ENCODE measurements around the gene MUS81.
"Not testable (repeated sequence)": the region's sequence is repeated elsewhere in the genome, so short reads cannot be mapped to it uniquely, and the experiment has no call there.

MUS81 gene

GRCh38 chr11:65848693-65849092, 11.5 kb upstream of the MUS81 start:
- not testable (repeated sequence) for DNase-seq

GRCh38 chr11:65849366-65849765, 10.9 kb upstream of the MUS81 start:
- DNase-seq: no peak

- DNase-seq: no peak
Measured at GRCh38 chr11:65849771-65850216, 10.4 kb upstream of the MUS81 start.

- DNase-seq: no peak
Measured at GRCh38 chr11:65850217-65851082, 9.8 kb upstream of the MUS81 start.

GRCh38 chr11:65851083-65851579, 9.1 kb upstream of the MUS81 start:
- peak in 1 of 2 donors; percentile 27 for DNase-seq

- no peak for DNase-seq
Measured at GRCh38 chr11:65851811-65852507, 8.3 kb upstream of the MUS81 start.

GRCh38 chr11:65852508-65853245, 7.6 kb upstream of the MUS81 start:
- DNase-seq: no peak

- DNase-seq: no peak
Measured at GRCh38 chr11:65853246-65853979, 6.8 kb upstream of the MUS81 start.

- no peak for DNase-seq
Measured at GRCh38 chr11:65854161-65854592, 6.1 kb upstream of the MUS81 start.

GRCh38 chr11:65854852-65855837, 5.1 kb upstream of the MUS81 start:
- DNase-seq: no peak

- DNase-seq: no peak
Measured at GRCh38 chr11:65855927-65856363, 4.3 kb upstream of the MUS81 start.

- peak; percentile 82 to 85 for DNase-seq
Measured at GRCh38 chr11:65856689-65857499, 3.3 kb upstream of the MUS81 start.

GRCh38 chr11:65857500-65857852, 2.8 kb upstream of the MUS81 start:
- DNase-seq: peak; percentile 42 to 63

GRCh38 chr11:65857853-65858680, 2.2 kb upstream of the MUS81 start, which contains the start of gene CFL1:
CFL1 (minus strand) TSS chr11:65858180; CDS start chr11:65858099, 81 bp downstream.
- peak; percentile 98 for DNase-seq

GRCh38 chr11:65858681-65859087, 1.5 kb upstream of the MUS81 start:
- DNase-seq: no peak

GRCh38 chr11:65859095-65859811, 980 bp upstream of the MUS81 start:
- peak; percentile 97 to 98 for DNase-seq

GRCh38 chr11:65859812-65860277, 388 bp upstream of the MUS81 start:
- DNase-seq: no peak

- DNase-seq: no peak
Measured at GRCh38 chr11:65861165-65861505, 902 bp downstream of the MUS81 start.

Measured in CD4-positive, alpha-beta T cell treated with Interleukin-1 beta for 1 hour (primary cell).